ENCODE measurements around the gene LPAR5.
A peak's percentile ranks its signal among the peaks of the same experiment; 100 is the strongest.

The LPAR5 gene

GRCh38 chr12:6667559-6668210, 31.9 kb upstream of the LPAR5 start:
- Histone ChIP-seq H3K27ac (ENCODE audit: poor library complexity, severe bottlenecking) (no peak overlapping the region), H3K4me3 (ENCODE audit: severe bottlenecking) (no peak overlapping the region), H3K9me3 (ENCODE audit: severe bottlenecking) (no peaks in the 10 kb centered on the region), H3K27me3 (ENCODE audit: insufficient read depth, poor library complexity, severe bottlenecking) (no peaks in the 10 kb centered on the region), H3K36me3 (ENCODE audit: low read depth) (peaks cover 51% of the 10 kb centered on the region), H3K4me1 (ENCODE audit: insufficient read depth, poor library complexity, severe bottlenecking) (no peaks in the 10 kb centered on the region)
- no peak for ATAC-seq (ENCODE audit: low read depth)
- TF ChIP-seq CTCF (IDR thresholded peaks at IDR 0.05; ENCODE audit: poor library complexity, severe bottlenecking), result peak; percentile 51
- no peak for DNase-seq (ENCODE audit: low spot score)

- H3K27me3 ChIP-seq (ENCODE audit: insufficient read depth, poor library complexity, severe bottlenecking), result no peaks in the 10 kb centered on the region
- peaks cover 4% of the 10 kb centered on the region for H3K4me1 ChIP-seq (ENCODE audit: insufficient read depth, poor library complexity, severe bottlenecking)
- ATAC-seq (ENCODE audit: low read depth) (no peak), DNase-seq (ENCODE audit: low spot score) (no peak)
- peaks cover 39% of the 10 kb centered on the region for H3K36me3 ChIP-seq (ENCODE audit: low read depth)
- no peak overlapping the region for H3K27ac ChIP-seq (ENCODE audit: poor library complexity, severe bottlenecking)
- H3K9me3 ChIP-seq (ENCODE audit: severe bottlenecking), result no peaks in the 10 kb centered on the region
- no peak overlapping the region for H3K4me3 ChIP-seq (ENCODE audit: severe bottlenecking)
- TF ChIP-seq CTCF (IDR thresholded peaks at IDR 0.05; ENCODE audit: poor library complexity, severe bottlenecking), result no peak
Measured at GRCh38 chr12:6666211-6666610, 30.5 kb upstream of the LPAR5 start.

- peaks cover 26% of the 10 kb centered on the region for H3K36me3 ChIP-seq (ENCODE audit: low read depth)
- DNase-seq (ENCODE audit: low spot score), result no peak
- no peaks in the 10 kb centered on the region for H3K27me3 ChIP-seq (ENCODE audit: insufficient read depth, poor library complexity, severe bottlenecking)
- H3K27ac ChIP-seq (ENCODE audit: poor library complexity, severe bottlenecking), result no peak overlapping the region
- H3K4me1 ChIP-seq (ENCODE audit: insufficient read depth, poor library complexity, severe bottlenecking), result peaks cover 4% of the 10 kb centered on the region
- no peaks in the 10 kb centered on the region for H3K9me3 ChIP-seq (ENCODE audit: severe bottlenecking)
- no peak for TF ChIP-seq CTCF (IDR thresholded peaks at IDR 0.05; ENCODE audit: poor library complexity, severe bottlenecking)
- no peak for ATAC-seq (ENCODE audit: low read depth)
- no peak overlapping the region for H3K4me3 ChIP-seq (ENCODE audit: severe bottlenecking)
Measured at GRCh38 chr12:6664902-6665301, 29.1 kb upstream of the LPAR5 start.

- ATAC-seq (ENCODE audit: low read depth), result peak; percentile 99
- H3K27me3 ChIP-seq (ENCODE audit: insufficient read depth, poor library complexity, severe bottlenecking), result no peaks in the 10 kb centered on the region
Measured at GRCh38 chr12:6662906-6663742, 27.4 kb upstream of the LPAR5 start, which contains the start of gene ING4. ING4 (minus strand) TSS chr12:6663119; CDS start chr12:6663101, 18 bp downstream.

More at GRCh38 chr12:6662906-6663742, 27.4 kb upstream of the LPAR5 start, which contains the start of gene ING4:
- Histone ChIP-seq H3K4me1 (ENCODE audit: insufficient read depth, poor library complexity, severe bottlenecking) (peaks cover 4% of the 10 kb centered on the region), H3K27ac (ENCODE audit: poor library complexity, severe bottlenecking) (peak within 1 kb of the TSS; percentile 52), H3K9me3 (ENCODE audit: severe bottlenecking) (no peaks in the 10 kb centered on the region), H3K36me3 (ENCODE audit: low read depth) (peaks cover 13% of the 10 kb centered on the region), H3K4me3 (ENCODE audit: severe bottlenecking) (peak within 1 kb of the TSS; percentile 66)
- peak; percentile 96 for DNase-seq (ENCODE audit: low spot score)
- no peak for TF ChIP-seq CTCF (IDR thresholded peaks at IDR 0.05; ENCODE audit: poor library complexity, severe bottlenecking)

Measured in RWPE2 (cell line).